HepG2 (cell line): ENCODE measurements around the gene FANK1.

Experiments used
- FOXA1 ChIP-seq, 2 experiments: fragments of 450-650 bp in 1 of 2; sonication (generic) in 1 of 2; formaldehyde crosslinking in 1 of 2; IDR thresholded peaks; 2 replicates each; pipeline versions ENCODE4 v1.4.0 to v1.6.1; 2016 to 2020; ENCODE audit warnings: missing genetic modification reagents in 1 of 2
- FOXC1 ChIP-seq: sonication (generic); formaldehyde crosslinking; IDR thresholded peaks from 2 replicates; pipeline ENCODE4 v1.8.0; 2022; ENCODE audit warnings: mild to moderate bottlenecking, missing genetic modification reagents, borderline replicate concordance
- JUNB ChIP-seq: sonication (generic); formaldehyde crosslinking; IDR thresholded peaks from 2 replicates; pipeline ENCODE4 v1.8.0; 2022; ENCODE audit warnings: missing genetic modification reagents, mild to moderate bottlenecking, borderline replicate concordance
- NBN ChIP-seq: fragments of 450-650 bp; conservative IDR thresholded peaks from 2 replicates; pipeline ENCODE4 v1.6.1; 2017
- TOE1 ChIP-seq: sonication (generic); formaldehyde crosslinking; IDR thresholded peaks from 2 replicates; pipeline ENCODE4 v1.4.0; 2020; ENCODE audit warnings: mild to moderate bottlenecking, missing genetic modification reagents
- TOPORS ChIP-seq: sonication (generic); formaldehyde crosslinking; IDR thresholded peaks from 2 replicates; pipeline ENCODE4 v1.8.0; 2023; ENCODE audit warnings: mild to moderate bottlenecking, missing genetic modification reagents
- ZEB1 ChIP-seq: IDR thresholded peaks from 2 replicates; pipeline ENCODE4 v1.6.1; 2012; ENCODE audit warnings: mild to moderate bottlenecking, low read depth, inconsistent platforms; ENCODE audit not compliant: insufficient replicate concordance
- ZFP36 ChIP-seq: fragments of 150-350 bp; IDR thresholded peaks from 2 replicates; pipeline ENCODE4 v1.6.1; 2018; ENCODE audit warnings: borderline replicate concordance, low read length, low read depth; ENCODE audit not compliant: partially characterized antibody
- ZHX1 ChIP-seq: sonication (generic); formaldehyde crosslinking; IDR thresholded peaks from 2 replicates; pipeline ENCODE4 v1.8.1; 2022; ENCODE audit warnings: low read depth, mild to moderate bottlenecking, missing genetic modification reagents
- ZNF331 ChIP-seq: sonication (generic); formaldehyde crosslinking; IDR thresholded peaks from 2 replicates; pipeline ENCODE4 v1.4.0; 2020; ENCODE audit warnings: missing genetic modification reagents
- ZNF747 ChIP-seq: sonication (generic); formaldehyde crosslinking; IDR thresholded peaks from 2 replicates; pipeline ENCODE4 v1.8.1; 2023; ENCODE audit warnings: missing genetic modification reagents, mild to moderate bottlenecking, borderline replicate concordance
- TF ChIP-seq, protein P1 (sequence below): sonication (generic); formaldehyde crosslinking; IDR thresholded peaks from 2 replicates; pipeline ENCODE4 v1.5.0; 2020; ENCODE audit warnings: mild to moderate bottlenecking, missing genetic modification reagents, moderate library complexity

- TF ChIP-seq TOE1 (CRISPR knock-in tag) (no peak), ZNF747 (CRISPR knock-in tag) (no peak), ZHX1 (CRISPR knock-in tag) (no peak), FOXA1 (IDR thresholded peaks at IDR 0.05) (no peak), FOXA1 (CRISPR knock-in tag; IDR thresholded peaks at IDR 0.05) (no peak), TOPORS (no peak), JUNB (CRISPR knock-in tag) (no peak), NBN (no peak), FOXC1 (CRISPR knock-in tag) (no peak), ZNF331 (CRISPR knock-in tag) (no peak), ZEB1 (no peak), ZFP36 (no peak)
- TF ChIP-seq, protein P1, sequence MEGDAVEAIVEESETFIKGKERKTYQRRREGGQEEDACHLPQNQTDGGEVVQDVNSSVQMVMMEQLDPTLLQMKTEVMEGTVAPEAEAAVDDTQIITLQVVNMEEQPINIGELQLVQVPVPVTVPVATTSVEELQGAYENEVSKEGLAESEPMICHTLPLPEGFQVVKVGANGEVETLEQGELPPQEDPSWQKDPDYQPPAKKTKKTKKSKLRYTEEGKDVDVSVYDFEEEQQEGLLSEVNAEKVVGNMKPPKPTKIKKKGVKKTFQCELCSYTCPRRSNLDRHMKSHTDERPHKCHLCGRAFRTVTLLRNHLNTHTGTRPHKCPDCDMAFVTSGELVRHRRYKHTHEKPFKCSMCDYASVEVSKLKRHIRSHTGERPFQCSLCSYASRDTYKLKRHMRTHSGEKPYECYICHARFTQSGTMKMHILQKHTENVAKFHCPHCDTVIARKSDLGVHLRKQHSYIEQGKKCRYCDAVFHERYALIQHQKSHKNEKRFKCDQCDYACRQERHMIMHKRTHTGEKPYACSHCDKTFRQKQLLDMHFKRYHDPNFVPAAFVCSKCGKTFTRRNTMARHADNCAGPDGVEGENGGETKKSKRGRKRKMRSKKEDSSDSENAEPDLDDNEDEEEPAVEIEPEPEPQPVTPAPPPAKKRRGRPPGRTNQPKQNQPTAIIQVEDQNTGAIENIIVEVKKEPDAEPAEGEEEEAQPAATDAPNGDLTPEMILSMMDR (CRISPR knock-in tag) = no peak
Measured at GRCh38 chr10:125964558-125964957, 68.2 kb downstream of the FANK1 start.
